A673 (cell line): ENCODE data around the gene NCAPD3. TPM values are rescaled to one million over a fixed set of nuclear protein-coding genes. Genes with fewer than 3 reads are reported as not detected.

ENCODE experiments used
- BruUV-seq: library from RNA; stranded (reverse); fragments of 400-500 nt; replicated peaks from 2 replicates; lab custom pipeline; 2021; lab: Mats Ljungman, UMichigan
- CTCF ChIA-PET: fragments of 300-600 bp; sonication (Branson Sonifier 250); formaldehyde crosslinking; loops from one replicate; lab custom pipeline; 2022; ENCODE audit warnings: antibody characterized with exemption; lab: Charles Lee
- POLR2A ChIA-PET: fragments of 300-600 bp; sonication (Branson Sonifier 250); formaldehyde crosslinking; loops from one replicate; lab custom pipeline; 2022; ENCODE audit warnings: antibody characterized with exemption; ENCODE audit not compliant: low non-redundant PET; lab: Charles Lee
- DNase-seq: peaks from one replicate; pipeline ENCODE4 v3.0.0-alpha.2; 2015; ENCODE audit warnings: low spot score
- H3K27ac ChIP-seq: fragments of 200-600 bp; sonication (generic); 2 replicates; pipeline ENCODE4 v1.5.1; 2016; ENCODE audit warnings: mixed run types, low read depth, mild to moderate bottlenecking, mixed read lengths, antibody characterized with exemption, low read length; ENCODE audit not compliant: poor library complexity, severe bottlenecking
- H3K27me3 ChIP-seq: fragments of 200-600 bp; sonication (generic); replicated peaks from 2 replicates; pipeline ENCODE4 v1.6.1; 2017; ENCODE audit warnings: mixed run types, low read depth, mild to moderate bottlenecking, mixed read lengths, antibody characterized with exemption, low read length; ENCODE audit not compliant: insufficient read depth, poor library complexity
- H3K36me3 ChIP-seq: fragments of 200-600 bp; sonication (generic); 2 replicates; pipeline ENCODE4 v1.6.1; 2016; ENCODE audit warnings: mixed run types, mild to moderate bottlenecking, mixed read lengths, antibody characterized with exemption, low read length; ENCODE audit not compliant: insufficient read depth, poor library complexity, severe bottlenecking
- H3K4me1 ChIP-seq: fragments of 200-600 bp; sonication (generic); 2 replicates; pipeline ENCODE4 v1.6.1; 2017; ENCODE audit warnings: mixed run types, mild to moderate bottlenecking, mixed read lengths, antibody characterized with exemption, low read length; ENCODE audit not compliant: insufficient read depth, poor library complexity, severe bottlenecking
- H3K4me3 ChIP-seq: fragments of 200-600 bp; sonication (generic); 2 replicates; pipeline ENCODE4 v1.5.1; 2016; ENCODE audit warnings: low read depth, mixed run types, mild to moderate bottlenecking, mixed read lengths, low read length; ENCODE audit not compliant: poor library complexity, severe bottlenecking
- H3K9me3 ChIP-seq: fragments of 200-600 bp; sonication (generic); 2 replicates; pipeline ENCODE4 v1.6.1; 2016; ENCODE audit warnings: mixed run types, low read depth, mild to moderate bottlenecking, mixed read lengths, antibody characterized with exemption, low read length; ENCODE audit not compliant: poor library complexity, severe bottlenecking
- EZH2 ChIP-seq: fragments of 200-600 bp; sonication (generic); IDR thresholded peaks from 2 replicates; pipeline ENCODE4 v1.6.1; 2017; ENCODE audit warnings: borderline replicate concordance, low read depth, mild to moderate bottlenecking, mixed read lengths, antibody characterized with exemption, low read length; ENCODE audit not compliant: poor library complexity, severe bottlenecking
- intact Hi-C: fragments of 100-400 bp; cut with micrococcal nuclease; formaldehyde crosslinking; loops from one replicate; pipeline ENCODE4 v1.10.0; 2022; ENCODE audit not compliant: unreplicated experiment
- total RNA-seq: library from RNA; stranded (reverse); gene quantifications from 2 replicates; pipeline ENCODE4 v1.2.3, GENCODE V29; 2021
- TF ChIP-seq, protein P1 (sequence below): fragments of 300-800, 200-600 bp; sonication (generic); conservative IDR thresholded peaks from 2 replicates; pipeline ENCODE4 v1.5.1; 2017; ENCODE audit warnings: low read depth, mild to moderate bottlenecking, antibody characterized with exemption, low read length, moderate library complexity, mixed read lengths

Gene NCAPD3
- total RNA-seq, 1 experiment from 2014 or later, result 127 TPM

DNA sequence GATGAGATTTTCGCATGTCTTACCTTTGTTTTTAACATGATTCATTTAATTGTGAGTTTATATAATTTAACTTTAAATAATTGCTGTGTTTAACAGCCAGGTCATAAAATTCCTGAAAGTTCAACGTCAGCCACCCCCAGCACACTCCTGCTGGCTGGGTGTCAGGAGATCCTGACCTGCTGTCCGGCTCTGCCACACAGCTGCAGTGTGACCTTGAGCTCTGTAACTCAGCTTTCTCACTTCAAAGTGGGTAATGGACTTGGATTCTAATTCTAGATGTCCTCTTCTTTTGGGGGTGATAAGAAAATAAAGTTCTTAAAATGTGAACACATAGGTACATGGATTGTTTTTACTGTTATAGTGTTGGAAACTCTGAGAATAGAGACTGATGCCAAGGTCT lies 11.6 kb upstream of the NCAPD3 start:
- intact Hi-C loops, result no loop called here
- DNase-seq, result no peak
- H3K4me1 ChIP-seq, result no peaks in the 10 kb centered on the region
- no peaks in the 10 kb centered on the region for H3K27me3 ChIP-seq
- no peaks in the 10 kb centered on the region for H3K9me3 ChIP-seq
- H3K4me3 ChIP-seq, result no peak overlapping the region
- H3K36me3 ChIP-seq, result peaks cover under 1% of the 10 kb centered on the region
- POLR2A ChIA-PET, result no interaction called here
- no TSS peak for BruUV-seq
- CTCF ChIA-PET, result no interaction called here
- no peak for TF ChIP-seq EZH2
- no peak overlapping the region for H3K27ac ChIP-seq

DNA sequence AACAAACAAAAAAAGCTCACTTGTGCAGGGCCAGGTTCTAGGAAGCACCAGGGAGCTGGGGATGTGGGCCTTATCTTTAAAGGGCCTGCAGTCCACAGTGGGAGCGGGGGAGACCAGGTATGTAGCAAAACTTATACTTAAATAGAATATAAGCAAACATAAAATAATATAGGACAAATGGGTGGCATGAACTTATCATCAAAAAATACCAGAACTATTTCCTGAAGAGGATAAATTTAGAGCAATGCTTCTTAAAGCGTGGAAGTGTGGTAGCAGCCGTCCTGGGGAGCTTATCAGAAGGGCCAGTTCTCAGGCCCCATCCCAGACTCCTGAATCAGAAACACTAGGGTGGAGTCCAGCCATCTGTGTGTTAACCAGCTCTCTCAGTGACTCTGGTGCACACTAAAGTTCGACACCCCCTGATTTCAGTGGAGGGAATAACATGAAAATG lies 10.0 kb upstream of the NCAPD3 start:
- TF ChIP-seq, protein P1, sequence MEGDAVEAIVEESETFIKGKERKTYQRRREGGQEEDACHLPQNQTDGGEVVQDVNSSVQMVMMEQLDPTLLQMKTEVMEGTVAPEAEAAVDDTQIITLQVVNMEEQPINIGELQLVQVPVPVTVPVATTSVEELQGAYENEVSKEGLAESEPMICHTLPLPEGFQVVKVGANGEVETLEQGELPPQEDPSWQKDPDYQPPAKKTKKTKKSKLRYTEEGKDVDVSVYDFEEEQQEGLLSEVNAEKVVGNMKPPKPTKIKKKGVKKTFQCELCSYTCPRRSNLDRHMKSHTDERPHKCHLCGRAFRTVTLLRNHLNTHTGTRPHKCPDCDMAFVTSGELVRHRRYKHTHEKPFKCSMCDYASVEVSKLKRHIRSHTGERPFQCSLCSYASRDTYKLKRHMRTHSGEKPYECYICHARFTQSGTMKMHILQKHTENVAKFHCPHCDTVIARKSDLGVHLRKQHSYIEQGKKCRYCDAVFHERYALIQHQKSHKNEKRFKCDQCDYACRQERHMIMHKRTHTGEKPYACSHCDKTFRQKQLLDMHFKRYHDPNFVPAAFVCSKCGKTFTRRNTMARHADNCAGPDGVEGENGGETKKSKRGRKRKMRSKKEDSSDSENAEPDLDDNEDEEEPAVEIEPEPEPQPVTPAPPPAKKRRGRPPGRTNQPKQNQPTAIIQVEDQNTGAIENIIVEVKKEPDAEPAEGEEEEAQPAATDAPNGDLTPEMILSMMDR, result no peak
- TF ChIP-seq EZH2, result no peak
- BruUV-seq, result no TSS peak
- no peaks in the 10 kb centered on the region for H3K4me1 ChIP-seq
- no peak overlapping the region for H3K27ac ChIP-seq
- H3K36me3 ChIP-seq, result no peaks in the 10 kb centered on the region
- POLR2A ChIA-PET, result no interaction called here
- intact Hi-C loops, result no loop called here
- CTCF ChIA-PET, result no interaction called here
- no peaks in the 10 kb centered on the region for H3K9me3 ChIP-seq
- no peaks in the 10 kb centered on the region for H3K27me3 ChIP-seq
- H3K4me3 ChIP-seq, result no peak overlapping the region
- no peak for DNase-seq

DNA sequence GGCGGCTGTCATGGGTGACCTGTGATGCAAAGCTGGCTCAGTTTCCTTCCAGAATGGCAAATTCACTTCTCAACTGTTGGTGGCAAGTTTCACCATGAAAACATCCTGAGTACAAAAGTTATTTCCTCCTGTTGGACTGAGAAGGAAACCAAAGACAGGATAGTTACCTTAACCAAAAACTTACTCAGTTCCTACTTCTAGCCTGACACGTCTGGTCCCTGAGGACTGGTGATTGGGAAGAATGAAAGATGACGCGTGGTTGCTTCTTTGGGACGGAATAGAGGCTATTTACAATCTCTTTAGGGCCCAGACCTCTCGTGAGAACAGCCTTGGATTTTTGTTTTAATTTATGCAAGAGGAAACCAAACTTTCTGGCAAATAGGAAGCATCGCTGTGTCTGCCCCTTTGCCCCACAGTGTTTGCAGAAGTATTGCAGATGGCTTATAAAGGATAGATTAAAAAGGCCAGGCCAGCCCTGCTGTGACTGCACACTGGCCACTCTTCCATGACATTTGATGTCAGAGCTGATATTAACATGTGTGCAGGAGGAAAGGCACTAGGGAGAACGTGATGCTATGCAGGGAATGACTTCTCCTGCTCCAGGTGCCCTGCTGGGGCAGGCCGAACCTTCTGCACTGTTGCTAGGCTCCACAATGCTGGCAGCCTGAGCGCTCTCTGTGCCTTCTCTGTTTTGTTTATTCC lies 8.3 kb upstream of the NCAPD3 start:
- no peaks in the 10 kb centered on the region for H3K36me3 ChIP-seq
- no TSS peak for BruUV-seq
- no peak overlapping the region for H3K4me3 ChIP-seq
- no peak overlapping the region for H3K27ac ChIP-seq
- ChIA-PET POLR2A (no interaction called here), CTCF (no interaction called here)
- H3K27me3 ChIP-seq, result no peaks in the 10 kb centered on the region
- TF ChIP-seq, protein P1, result no peak
- no peak for TF ChIP-seq EZH2
- H3K9me3 ChIP-seq, result no peaks in the 10 kb centered on the region
- no peak for DNase-seq
- intact Hi-C loops, result no loop called here
- no peaks in the 10 kb centered on the region for H3K4me1 ChIP-seq

DNA sequence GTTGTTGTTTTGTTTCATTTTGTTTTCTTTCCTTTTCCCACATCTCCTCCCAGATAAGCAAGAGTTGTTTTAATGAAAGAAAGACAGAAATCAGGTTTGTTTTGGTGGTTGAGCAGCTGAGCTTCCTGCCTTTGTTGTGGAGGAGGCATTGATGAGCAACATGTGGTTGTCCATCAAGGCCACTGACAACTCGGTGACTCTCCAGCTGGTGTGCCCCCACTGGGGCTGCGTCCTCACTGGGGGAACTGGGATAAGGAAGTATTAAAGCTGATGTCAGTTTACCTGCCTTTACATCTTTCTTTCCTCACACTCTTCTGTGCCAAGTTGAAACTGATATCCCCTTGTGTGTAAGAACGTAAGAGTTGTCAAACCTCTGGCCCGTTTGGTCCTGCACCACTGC lies 6.6 kb upstream of the NCAPD3 start:
- Histone ChIP-seq H3K27ac (no peak overlapping the region), H3K4me3 (no peak overlapping the region), H3K27me3 (no peaks in the 10 kb centered on the region), H3K36me3 (no peaks in the 10 kb centered on the region), H3K4me1 (no peaks in the 10 kb centered on the region), H3K9me3 (no peaks in the 10 kb centered on the region)
- BruUV-seq, result no TSS peak
- DNase-seq, result no peak
- ChIA-PET POLR2A (no interaction called here), CTCF (no interaction called here)
- TF ChIP-seq, protein P1, result no peak
- TF ChIP-seq EZH2, result no peak
- intact Hi-C loops, result no loop called here
